Left lung (tissue), 10 donors: ENCODE measurements around the gene NXF3. TPM values are rescaled to one million over a fixed set of nuclear protein-coding genes. Genes with fewer than 3 reads are reported as not detected.
"Not testable (repeated sequence)": the region's sequence is repeated elsewhere in the genome, so short reads cannot be mapped to it uniquely, and the experiment has no call there.

Experiments
- ATAC-seq: fragments of 200-7000 bp; cut with Tn5 transposase; one replicate; pipeline ENCODE4 v1.9.1; 2020; ENCODE audit warnings: moderate library complexity
- DNase-seq, 4 donors: peaks; one replicate each; pipeline ENCODE4 v3.0.0-alpha.2; 2013 to 2020
- H3K27ac ChIP-seq, 2 donors: fragments of 200-600 bp; sonication (generic) in 1 of 2; one replicate each; pipeline versions ENCODE4 v1.5.0 to v1.8.0; 2020 to 2021
- H3K27me3 ChIP-seq, 2 donors: fragments of 200-600 bp; sonication (generic) in 1 of 2; one replicate each; pipeline versions ENCODE4 v1.5.0 to v1.8.0; 2020 to 2021
- H3K36me3 ChIP-seq, 2 donors: fragments of 200-600 bp; sonication (generic) in 1 of 2; one replicate each; pipeline versions ENCODE4 v1.5.0 to v1.8.0; 2020 to 2021
- H3K4me1 ChIP-seq, 2 donors: fragments of 200-600 bp; one replicate each; pipeline ENCODE4 v1.8.0; 2021
- H3K4me3 ChIP-seq, 2 donors: fragments of 200-600 bp; sonication (generic) in 1 of 2; one replicate each; pipeline versions ENCODE4 v1.5.0 to v1.8.0; 2020 to 2021; ENCODE audit warnings: mild to moderate bottlenecking in 1 of 2
- H3K9me3 ChIP-seq, 2 donors: fragments of 200-600 bp; sonication (generic) in 1 of 2; one replicate each; pipeline versions ENCODE4 v1.5.0 to v1.8.0; 2020 to 2021
- CTCF ChIP-seq, 2 donors: fragments of 200-600 bp; sonication (generic) in 1 of 2; IDR thresholded peaks; one replicate each; pipeline versions ENCODE4 v1.5.0 to v1.8.0; 2021; ENCODE audit warnings: antibody characterized with exemption in 2 of 2
- intact Hi-C, 2 donors: fragments of 100-400 bp; cut with DNase I; formaldehyde crosslinking; loops; one replicate each; pipeline versions ENCODE4 v1.11.2 to v1.14.2; 2022
- polyA plus RNA-seq, 6 donors: library from polyadenylated mRNA; unstranded; fragments of 120-200 nt; gene quantifications; one replicate each; pipeline ENCODE4 v1.2.1, GENCODE V29; 2013; ENCODE audit not compliant: insufficient read length in 6 of 6
- total RNA-seq, 2 donors: library from RNA; stranded (reverse); fragmentation: NEBNext Ultra II Directional; extraction: Animal tissue kit (Norgen Biotek cat#: 25700); gene quantifications; one replicate each; pipeline ENCODE4 v1.2.1, GENCODE V29; 2021
- donor health status: DM: no; HTN: yes; CAD: no.
- donor health status: DM: no; HTN: no; CAD: no.

The NXF3 gene
- total and polyA plus RNA-seq, 8 donors, result 0.14 to 3.6 (median 0.48) TPM

- peaks cover 0 to 7% of the 10 kb centered on the region in 2 donors for H3K9me3 ChIP-seq
- intact Hi-C loops, result no loop called here
- TF ChIP-seq CTCF (IDR thresholded peaks at IDR 0.05), result no peak
- no peak overlapping the region for H3K4me3 ChIP-seq
- no peaks in the 10 kb centered on the region for H3K4me1 ChIP-seq
- H3K27ac ChIP-seq, result no peak overlapping the region
- no peaks in the 10 kb centered on the region for H3K27me3 ChIP-seq
- ATAC-seq (no peak), DNase-seq (no peak)
- no peaks in the 10 kb centered on the region for H3K36me3 ChIP-seq
Measured at GRCh38 chrX:103107836-103108235, 14.9 kb upstream of the NXF3 start.

DNA sequence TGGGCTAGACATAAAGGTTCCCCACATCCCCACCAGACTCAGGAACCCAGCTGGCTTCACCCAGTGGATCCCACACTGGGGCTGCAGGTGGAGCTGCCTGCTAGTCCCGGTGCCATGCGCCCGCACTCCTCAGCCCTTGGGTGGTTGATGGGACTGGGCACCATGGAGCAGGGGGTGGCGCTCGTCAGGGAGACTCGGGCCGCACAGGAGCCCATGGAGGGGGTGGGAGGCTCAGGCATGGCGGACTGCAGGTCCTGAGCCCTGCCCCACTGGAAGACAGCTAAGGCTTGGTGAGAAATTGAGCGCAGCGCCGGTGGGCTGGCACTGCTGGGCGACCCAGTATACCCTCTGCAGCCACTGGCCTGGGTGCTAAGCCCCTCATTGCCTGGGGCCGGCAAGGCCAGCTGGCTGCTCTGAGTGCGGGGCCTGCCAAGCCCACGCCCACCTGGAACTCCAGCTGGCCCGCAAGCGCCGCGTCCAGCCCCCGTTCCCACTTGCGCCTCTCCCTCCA is 14.3 kb upstream of the NXF3 start:
- H3K27me3 ChIP-seq, H3K4me3 ChIP-seq, ATAC-seq, H3K36me3 ChIP-seq, H3K4me1 ChIP-seq, H3K27ac ChIP-seq, intact Hi-C loops, DNase-seq, H3K9me3 ChIP-seq: not testable (repeated sequence)

DNA sequence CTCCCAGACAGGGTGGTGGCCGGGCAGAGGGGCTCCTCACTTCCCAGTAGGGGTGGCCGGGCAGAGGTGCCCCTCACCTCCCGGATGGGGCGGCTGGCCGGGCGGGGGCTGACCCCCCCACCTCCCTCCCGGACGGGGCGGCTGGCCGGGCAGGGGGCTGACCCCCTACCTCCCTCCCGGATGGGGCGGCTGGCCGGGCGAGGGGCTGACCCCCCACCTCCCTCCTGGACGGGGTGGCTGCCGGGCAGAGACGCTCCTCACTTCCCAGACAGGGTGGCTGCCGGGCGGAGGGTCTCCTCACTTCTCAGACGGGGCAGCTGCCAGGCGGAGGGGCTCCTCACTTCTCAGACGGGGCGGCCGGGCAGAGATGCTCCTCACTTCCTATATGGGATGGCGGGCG is 11.4 kb upstream of the NXF3 start:
- ATAC-seq, intact Hi-C loops: not testable (repeated sequence)

DNA sequence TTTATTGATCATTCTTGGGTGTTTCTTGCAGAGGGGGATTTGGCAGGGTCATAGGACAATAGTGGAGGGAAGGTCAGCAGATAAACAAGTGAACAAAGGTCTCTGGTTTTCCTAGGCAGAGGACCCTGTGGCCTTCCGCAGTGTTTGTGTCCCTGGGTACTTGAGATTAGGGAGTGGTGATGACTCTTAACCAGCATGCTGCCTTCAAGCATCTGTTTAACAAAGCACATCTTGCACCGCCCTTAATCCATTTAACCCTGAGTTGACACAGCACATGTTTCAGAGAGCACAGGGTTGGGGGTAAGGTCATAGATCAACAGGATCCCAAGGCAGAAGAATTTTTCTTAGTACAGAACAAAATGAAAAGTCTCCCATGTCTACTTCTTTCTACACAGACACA is 10.9 kb upstream of the NXF3 start:
- intact Hi-C loops, ATAC-seq: not testable (repeated sequence)

More for the DNA sequence above, 11.4 kb upstream of the NXF3 start:
- not testable (repeated sequence) for H3K27ac ChIP-seq, H3K4me3 ChIP-seq, H3K27me3 ChIP-seq, DNase-seq, H3K9me3 ChIP-seq, H3K36me3 ChIP-seq, H3K4me1 ChIP-seq

DNA sequence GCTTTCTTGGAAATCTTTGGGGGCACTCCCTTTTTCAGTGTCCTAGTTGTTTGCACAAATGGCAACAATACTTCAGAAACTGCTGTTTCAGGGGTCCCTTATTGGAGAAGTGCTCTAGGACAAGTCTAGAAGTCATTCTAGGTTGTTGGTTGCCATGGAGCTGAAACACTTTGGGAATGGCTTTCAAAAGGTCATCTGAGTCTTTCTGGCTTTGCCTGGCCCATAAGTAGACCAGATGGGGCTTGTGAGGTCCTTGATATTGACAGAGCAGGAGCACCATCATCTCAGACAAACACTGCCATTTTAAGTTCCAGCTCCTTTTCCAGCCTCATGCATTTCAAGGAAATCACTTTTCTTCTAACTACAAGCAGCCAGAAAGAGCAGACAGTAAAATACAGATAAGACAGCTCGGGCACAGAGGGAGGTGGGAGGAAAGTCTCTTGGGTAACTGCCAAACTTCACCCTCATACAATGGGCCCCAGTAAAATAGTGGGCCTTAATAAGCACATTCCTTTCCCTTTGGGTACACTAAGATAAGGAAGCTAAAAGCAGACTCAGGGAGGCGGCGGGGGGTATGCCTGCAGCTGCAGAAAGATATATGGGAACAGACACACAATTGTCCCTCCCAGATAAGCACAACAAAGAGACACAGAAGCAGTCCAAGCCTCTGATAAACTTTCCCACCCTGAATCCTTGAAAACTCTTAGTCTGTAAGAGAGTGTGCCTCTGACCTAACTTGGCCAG is 8.5 kb upstream of the NXF3 start:
- Histone ChIP-seq H3K36me3 (no peaks in the 10 kb centered on the region), H3K4me1 (no peaks in the 10 kb centered on the region), H3K27ac (no peak overlapping the region), H3K9me3 (no peaks in the 10 kb centered on the region), H3K4me3 (no peak overlapping the region), H3K27me3 (no peaks in the 10 kb centered on the region)
- TF ChIP-seq CTCF (IDR thresholded peaks at IDR 0.05), result no peak
- intact Hi-C loops, result no loop called here
- ATAC-seq, result no peak
- no peak for DNase-seq

More for the DNA sequence above, 10.9 kb upstream of the NXF3 start:
- H3K27me3 ChIP-seq, H3K4me1 ChIP-seq, DNase-seq, H3K4me3 ChIP-seq, H3K9me3 ChIP-seq, H3K36me3 ChIP-seq, H3K27ac ChIP-seq: not testable (repeated sequence)

DNA sequence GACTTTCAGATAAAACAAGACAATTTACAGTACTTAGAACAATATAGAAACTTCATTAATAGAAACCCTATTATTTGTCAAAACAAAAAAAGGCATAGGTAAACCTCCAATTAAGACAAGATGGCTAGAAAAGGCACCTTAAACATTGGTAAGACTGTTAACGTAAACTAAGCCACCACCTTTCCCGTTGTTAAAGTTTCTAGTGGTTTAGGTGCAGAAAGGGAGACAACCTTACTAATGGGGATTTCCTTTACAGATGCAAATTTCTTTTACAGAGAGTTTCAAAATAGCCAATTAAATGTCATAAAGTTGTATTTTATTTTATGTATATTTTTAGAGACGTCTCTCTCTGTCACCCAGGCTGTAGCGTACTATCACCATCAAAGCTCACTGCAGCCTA is 7.5 kb upstream of the NXF3 start:
- no peak overlapping the region for H3K4me3 ChIP-seq
- ATAC-seq, result no peak
- DNase-seq, result no peak

More for the DNA sequence above, 7.5 kb upstream of the NXF3 start:
- no peaks in the 10 kb centered on the region for H3K27me3 ChIP-seq
- no peak for TF ChIP-seq CTCF (IDR thresholded peaks at IDR 0.05)
- no peaks in the 10 kb centered on the region for H3K4me1 ChIP-seq
- H3K27ac ChIP-seq, result no peak overlapping the region
- H3K36me3 ChIP-seq, result no peaks in the 10 kb centered on the region
- intact Hi-C loops, result no loop called here
- H3K9me3 ChIP-seq, result no peaks in the 10 kb centered on the region
